22Rv1 (cell line): Measurements from ENCODE around the gene ARL2.

Source experiments
- ZFX ChIP-seq: fragments of 450-650 bp; IDR thresholded peaks from 2 replicates; pipeline ENCODE4 v1.6.1; 2017; ENCODE audit warnings: antibody characterized with exemption, borderline replicate concordance
- TF ChIP-seq, protein P1 (sequence below): fragments of 450-650 bp; IDR thresholded peaks from 2 replicates; pipeline ENCODE4 v1.5.1; 2017; ENCODE audit warnings: mild to moderate bottlenecking

DNA sequence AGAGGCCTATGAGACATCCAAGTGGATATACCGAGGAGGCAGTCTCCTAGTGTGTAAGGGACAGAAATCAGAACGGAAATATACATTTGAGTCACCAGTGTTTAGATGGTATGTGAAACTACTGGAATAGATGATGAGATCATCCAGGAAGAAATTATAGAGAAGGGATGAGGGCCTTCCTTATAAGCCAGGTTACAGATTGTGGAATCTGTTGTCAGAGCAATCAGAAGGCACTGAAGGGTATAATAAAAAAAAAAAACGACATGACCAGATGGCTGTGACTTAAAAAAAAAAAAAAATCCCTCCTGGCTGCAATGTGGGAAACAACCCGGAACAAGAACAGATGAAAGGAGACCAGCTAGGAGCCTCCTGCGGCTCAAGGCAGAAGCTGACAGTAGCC, 44.8 kb upstream of the ARL2 start:
- TF ChIP-seq, protein P1, sequence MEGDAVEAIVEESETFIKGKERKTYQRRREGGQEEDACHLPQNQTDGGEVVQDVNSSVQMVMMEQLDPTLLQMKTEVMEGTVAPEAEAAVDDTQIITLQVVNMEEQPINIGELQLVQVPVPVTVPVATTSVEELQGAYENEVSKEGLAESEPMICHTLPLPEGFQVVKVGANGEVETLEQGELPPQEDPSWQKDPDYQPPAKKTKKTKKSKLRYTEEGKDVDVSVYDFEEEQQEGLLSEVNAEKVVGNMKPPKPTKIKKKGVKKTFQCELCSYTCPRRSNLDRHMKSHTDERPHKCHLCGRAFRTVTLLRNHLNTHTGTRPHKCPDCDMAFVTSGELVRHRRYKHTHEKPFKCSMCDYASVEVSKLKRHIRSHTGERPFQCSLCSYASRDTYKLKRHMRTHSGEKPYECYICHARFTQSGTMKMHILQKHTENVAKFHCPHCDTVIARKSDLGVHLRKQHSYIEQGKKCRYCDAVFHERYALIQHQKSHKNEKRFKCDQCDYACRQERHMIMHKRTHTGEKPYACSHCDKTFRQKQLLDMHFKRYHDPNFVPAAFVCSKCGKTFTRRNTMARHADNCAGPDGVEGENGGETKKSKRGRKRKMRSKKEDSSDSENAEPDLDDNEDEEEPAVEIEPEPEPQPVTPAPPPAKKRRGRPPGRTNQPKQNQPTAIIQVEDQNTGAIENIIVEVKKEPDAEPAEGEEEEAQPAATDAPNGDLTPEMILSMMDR = no peak
- TF ChIP-seq ZFX = no peak
